ENCODE data around the gene RGSL1.

DNA sequence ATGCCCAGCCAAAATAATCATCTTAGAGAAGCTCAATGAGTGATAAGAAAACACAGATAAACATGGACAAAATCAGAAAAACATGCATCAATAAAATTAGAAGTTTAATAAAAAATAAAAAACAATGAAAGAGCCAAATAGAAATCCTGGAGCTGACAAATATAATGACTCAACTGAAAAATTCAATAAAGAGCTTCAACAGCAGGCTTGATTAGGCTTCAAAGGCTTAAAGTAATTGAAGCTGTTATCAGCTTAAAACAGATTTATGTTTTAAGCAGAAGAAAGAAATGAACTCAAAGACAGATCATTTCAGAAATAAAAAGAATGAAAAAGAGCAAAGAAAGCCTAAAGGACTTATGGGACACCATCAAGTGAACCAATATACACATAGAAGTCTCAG lies 28.3 kb downstream of the RGSL1 start:
- TF ChIP-seq POLR2A (IDR thresholded peaks at IDR 0.05): no peak
- TF ChIP-seq, protein P1, sequence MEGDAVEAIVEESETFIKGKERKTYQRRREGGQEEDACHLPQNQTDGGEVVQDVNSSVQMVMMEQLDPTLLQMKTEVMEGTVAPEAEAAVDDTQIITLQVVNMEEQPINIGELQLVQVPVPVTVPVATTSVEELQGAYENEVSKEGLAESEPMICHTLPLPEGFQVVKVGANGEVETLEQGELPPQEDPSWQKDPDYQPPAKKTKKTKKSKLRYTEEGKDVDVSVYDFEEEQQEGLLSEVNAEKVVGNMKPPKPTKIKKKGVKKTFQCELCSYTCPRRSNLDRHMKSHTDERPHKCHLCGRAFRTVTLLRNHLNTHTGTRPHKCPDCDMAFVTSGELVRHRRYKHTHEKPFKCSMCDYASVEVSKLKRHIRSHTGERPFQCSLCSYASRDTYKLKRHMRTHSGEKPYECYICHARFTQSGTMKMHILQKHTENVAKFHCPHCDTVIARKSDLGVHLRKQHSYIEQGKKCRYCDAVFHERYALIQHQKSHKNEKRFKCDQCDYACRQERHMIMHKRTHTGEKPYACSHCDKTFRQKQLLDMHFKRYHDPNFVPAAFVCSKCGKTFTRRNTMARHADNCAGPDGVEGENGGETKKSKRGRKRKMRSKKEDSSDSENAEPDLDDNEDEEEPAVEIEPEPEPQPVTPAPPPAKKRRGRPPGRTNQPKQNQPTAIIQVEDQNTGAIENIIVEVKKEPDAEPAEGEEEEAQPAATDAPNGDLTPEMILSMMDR (IDR thresholded peaks at IDR 0.05): no peak
